ENCODE measurements around the gene EXOC2.

- TF ChIP-seq EZH2 (IDR thresholded peaks at IDR 0.05) (no peak), POLR2AphosphoS5 (IDR thresholded peaks at IDR 0.05; ENCODE audit: borderline replicate concordance, low read depth, low read length) (no peak), FOXP2 (optimal IDR thresholded peaks at IDR 0.05; ENCODE audit: control extremely low read depth, extremely low read length, insufficient read depth) (no peak)
Measured at GRCh38 chr6:444653-445275, 248.2 kb downstream of the EXOC2 start.

Measured in SK-N-MC (cell line).